DND-41 (cell line): Measurements from ENCODE around the gene MALT1.

Source experiments
- ATAC-seq: fragments of 200-7000 bp; cut with Tn5 transposase; 3 replicates; pipeline ENCODE4 v1.9.1; 2021; ENCODE audit warnings: low read depth; ENCODE audit not compliant: insufficient read depth
- DNase-seq: peaks from one replicate; pipeline ENCODE4 v3.0.0-alpha.2; 2020
- H2AFZ ChIP-seq: 2 replicates; pipeline ENCODE4 v1.6.0; 2012; ENCODE audit warnings: low read depth, low read length
- H3K27ac ChIP-seq: 2 replicates; pipeline ENCODE4 v1.5.1; 2012; ENCODE audit warnings: low read length, inconsistent platforms
- H3K27me3 ChIP-seq: fragments of 200-600 bp; sonication (generic); 2 replicates; pipeline ENCODE4 v1.6.0; 2012; ENCODE audit warnings: low read length, mild to moderate bottlenecking, inconsistent platforms; ENCODE audit not compliant: insufficient read depth, poor library complexity
- H3K36me3 ChIP-seq: 2 replicates; pipeline ENCODE4 v1.5.1; 2012; ENCODE audit warnings: low read length, inconsistent platforms; ENCODE audit not compliant: insufficient read depth
- H3K4me1 ChIP-seq: 2 replicates; pipeline ENCODE4 v1.5.1; 2012; ENCODE audit warnings: mild to moderate bottlenecking, low read length; ENCODE audit not compliant: insufficient read depth
- H3K4me2 ChIP-seq: 2 replicates; pipeline ENCODE4 v1.6.0; 2012; ENCODE audit warnings: mild to moderate bottlenecking, moderate library complexity, low read length, inconsistent platforms; ENCODE audit not compliant: insufficient read depth
- H3K4me3 ChIP-seq, 2 experiments: fragments of 200-600 bp in 1 of 2; shearing (Covaris generic) in 1 of 2; 2 replicates each; pipeline ENCODE4 v1.5.1; 2012 to 2016; ENCODE audit warnings: inconsistent platforms in 2 of 2, low read length in 2 of 2, mild to moderate bottlenecking in 2 of 2, low read depth in 1 of 2, moderate library complexity in 1 of 2
- H3K79me2 ChIP-seq: 2 replicates; pipeline ENCODE4 v1.6.0; 2012; ENCODE audit warnings: low read length, inconsistent platforms; ENCODE audit not compliant: insufficient read depth
- H3K9ac ChIP-seq: 2 replicates; pipeline ENCODE4 v1.6.0; 2012; ENCODE audit warnings: low read depth, mild to moderate bottlenecking, inconsistent platforms, low read length, moderate library complexity
- H3K9me3 ChIP-seq: 2 replicates; pipeline ENCODE4 v1.5.1; 2012; ENCODE audit warnings: low read length, moderate library complexity, mild to moderate bottlenecking, inconsistent platforms; ENCODE audit not compliant: insufficient read depth, severe bottlenecking
- H4K20me1 ChIP-seq: 2 replicates; pipeline ENCODE4 v1.6.0; 2012; ENCODE audit warnings: low read length; ENCODE audit not compliant: insufficient read depth
- CTCF ChIP-seq: IDR thresholded peaks from 2 replicates; pipeline ENCODE4 v1.5.1; 2012; ENCODE audit warnings: borderline replicate concordance, low read length, moderate library complexity, mild to moderate bottlenecking; ENCODE audit not compliant: poor library complexity, severe bottlenecking; ENCODE audit errors: extremely low read depth
- EZH2 ChIP-seq: IDR thresholded peaks from 3 replicates; pipeline ENCODE4 v1.6.1; 2012; ENCODE audit warnings: borderline replicate concordance, low read depth, mild to moderate bottlenecking, moderate library complexity, low read length, inconsistent platforms; ENCODE audit not compliant: severe bottlenecking

MALT1 gene

GRCh38 chr18:58659691-58660090 is 11.6 kb upstream of the MALT1 start:
- Histone ChIP-seq H3K9ac (no peak overlapping the region), H3K36me3 (no peaks in the 10 kb centered on the region), H3K4me2 (no peak overlapping the region), H3K9me3 (peaks cover 7% of the 10 kb centered on the region), H3K4me3 (no peak overlapping the region), H3K27ac (no peak overlapping the region), H3K4me1 (peaks cover 14% of the 10 kb centered on the region), H3K27me3 (no peaks in the 10 kb centered on the region), H3K79me2 (no peaks in the 10 kb centered on the region), H4K20me1 (0 out of 2 replicates have a peak, but pooled peaks cover 2% of the 10 kb centered on the region), H2AFZ (no peak overlapping the region)
- TF ChIP-seq CTCF (no peak), EZH2 (no peak)
- no peak for ATAC-seq
- no peak for DNase-seq

- Histone ChIP-seq H4K20me1 (0 out of 2 replicates have a peak, but pooled peaks cover 2% of the 10 kb centered on the region), H3K4me2 (no peak overlapping the region), H3K4me1 (peaks cover 14% of the 10 kb centered on the region), H2AFZ (no peak overlapping the region), H3K27me3 (no peaks in the 10 kb centered on the region), H3K9me3 (no peaks in the 10 kb centered on the region), H3K9ac (no peak overlapping the region), H3K27ac (no peak overlapping the region), H3K36me3 (no peaks in the 10 kb centered on the region), H3K79me2 (no peaks in the 10 kb centered on the region), H3K4me3 (no peak overlapping the region)
- no peak for ATAC-seq
- TF ChIP-seq EZH2 (no peak), CTCF (no peak)
- DNase-seq = no peak
These were observed 10.3 kb upstream of the MALT1 start for GRCh38 chr18:58660915-58661314.

GRCh38 chr18:58661423-58661822 is 9.8 kb upstream of the MALT1 start:
- no peak for TF ChIP-seq EZH2
- TF ChIP-seq CTCF = no peak
- no peak overlapping the region for H3K4me2 ChIP-seq
- H2AFZ ChIP-seq = no peak overlapping the region
- DNase-seq (no peak), ATAC-seq (no peak)
- no peaks in the 10 kb centered on the region for H3K9me3 ChIP-seq
- H3K27ac ChIP-seq = no peak overlapping the region
- H3K79me2 ChIP-seq = no peaks in the 10 kb centered on the region
- peaks cover 14% of the 10 kb centered on the region for H3K4me1 ChIP-seq
- no peak overlapping the region for H3K4me3 ChIP-seq
- H3K27me3 ChIP-seq = no peaks in the 10 kb centered on the region
- no peak overlapping the region for H3K9ac ChIP-seq
- 0 out of 2 replicates have a peak, but pooled peaks cover 2% of the 10 kb centered on the region for H4K20me1 ChIP-seq
- H3K36me3 ChIP-seq = no peaks in the 10 kb centered on the region

GRCh38 chr18:58662118-58662517 is 9.1 kb upstream of the MALT1 start:
- Histone ChIP-seq H3K4me1 (peaks cover 14% of the 10 kb centered on the region), H3K4me3 (no peak overlapping the region), H3K27me3 (no peaks in the 10 kb centered on the region), H2AFZ (no peak overlapping the region), H3K9me3 (no peaks in the 10 kb centered on the region), H4K20me1 (0 out of 2 replicates have a peak, but pooled peaks cover 2% of the 10 kb centered on the region), H3K4me2 (no peak overlapping the region), H3K27ac (no peak overlapping the region), H3K36me3 (no peaks in the 10 kb centered on the region), H3K79me2 (no peaks in the 10 kb centered on the region), H3K9ac (no peak overlapping the region)
- DNase-seq = no peak
- no peak for TF ChIP-seq EZH2
- TF ChIP-seq CTCF = no peak
- ATAC-seq = no peak
